Renal pelvis (tissue), 4 donors: Measurements from ENCODE around the gene WDR48. TPM values are rescaled to one million over a fixed set of nuclear protein-coding genes. Genes with fewer than 3 reads are reported as not detected.

ENCODE experiments used
- DNase-seq: peaks from one replicate; pipeline ENCODE4 v3.0.0-alpha.2; 2013
- polyA plus RNA-seq, 3 donors: library from polyadenylated mRNA; unstranded; fragments of 120-200 nt; gene quantifications; one replicate each; pipeline ENCODE4 v1.2.1, GENCODE V29; 2013; ENCODE audit not compliant: insufficient read length in 3 of 3

WDR48 gene
- polyA plus RNA-seq, 3 donors: 84.0 to 101 (median 93.4) TPM

DNA sequence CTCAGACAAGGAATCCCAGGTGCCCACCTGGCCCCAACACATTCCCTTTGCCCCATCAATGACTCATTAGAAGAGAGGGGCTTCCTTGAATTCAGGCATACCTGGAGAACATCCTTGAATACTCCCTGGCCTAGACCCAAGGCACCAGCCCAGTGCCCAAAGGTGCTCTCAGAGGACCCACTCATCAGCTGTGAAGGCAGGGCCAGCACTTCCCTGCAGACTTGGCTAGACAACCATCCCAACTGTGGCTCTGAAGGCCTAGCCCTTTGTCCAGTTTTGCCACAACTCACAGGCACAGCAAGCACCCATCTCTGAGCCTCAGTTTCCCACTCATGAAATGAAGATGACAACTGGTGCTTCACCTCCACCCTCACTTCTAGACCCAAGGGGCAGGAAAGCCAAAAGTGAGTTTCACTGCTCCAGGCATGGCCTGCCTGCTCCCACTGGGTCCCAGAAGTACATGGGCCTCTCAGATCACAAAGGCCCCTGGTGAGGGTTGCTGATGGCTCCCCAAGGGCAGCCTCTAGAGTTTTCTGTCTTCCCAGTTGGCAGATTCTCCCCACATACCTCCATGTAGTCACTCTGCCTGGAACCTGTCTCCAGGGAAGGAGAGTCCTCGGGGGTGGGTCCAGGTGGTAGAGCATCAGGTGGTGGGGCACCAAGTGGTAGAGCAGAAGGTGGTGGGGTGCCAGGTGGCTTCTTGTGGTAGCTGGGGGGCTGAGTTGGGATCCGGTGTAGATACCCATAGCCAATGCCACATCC lies 48.1 kb downstream of the WDR48 start:
- no peak for DNase-seq

DNA sequence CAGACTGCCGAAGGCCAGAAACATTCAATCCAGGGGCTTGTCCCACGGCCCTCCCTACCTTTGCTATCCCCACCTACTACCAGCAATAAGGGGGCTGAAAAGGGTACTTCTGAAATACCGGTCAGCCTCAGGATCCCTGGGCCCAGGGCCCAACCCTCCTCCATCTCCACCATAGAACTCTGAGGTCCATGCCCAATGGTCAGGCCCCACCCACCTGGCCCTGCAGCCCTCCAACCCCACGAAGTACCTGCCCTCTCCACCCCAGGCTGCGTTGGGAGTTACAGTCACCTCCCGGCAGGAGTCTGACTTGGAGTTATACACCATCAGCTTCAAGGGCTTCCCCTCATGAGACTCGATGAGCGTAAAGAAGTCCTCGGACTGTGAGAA lies 48.7 kb downstream of the WDR48 start:
- no peak for DNase-seq

DNA sequence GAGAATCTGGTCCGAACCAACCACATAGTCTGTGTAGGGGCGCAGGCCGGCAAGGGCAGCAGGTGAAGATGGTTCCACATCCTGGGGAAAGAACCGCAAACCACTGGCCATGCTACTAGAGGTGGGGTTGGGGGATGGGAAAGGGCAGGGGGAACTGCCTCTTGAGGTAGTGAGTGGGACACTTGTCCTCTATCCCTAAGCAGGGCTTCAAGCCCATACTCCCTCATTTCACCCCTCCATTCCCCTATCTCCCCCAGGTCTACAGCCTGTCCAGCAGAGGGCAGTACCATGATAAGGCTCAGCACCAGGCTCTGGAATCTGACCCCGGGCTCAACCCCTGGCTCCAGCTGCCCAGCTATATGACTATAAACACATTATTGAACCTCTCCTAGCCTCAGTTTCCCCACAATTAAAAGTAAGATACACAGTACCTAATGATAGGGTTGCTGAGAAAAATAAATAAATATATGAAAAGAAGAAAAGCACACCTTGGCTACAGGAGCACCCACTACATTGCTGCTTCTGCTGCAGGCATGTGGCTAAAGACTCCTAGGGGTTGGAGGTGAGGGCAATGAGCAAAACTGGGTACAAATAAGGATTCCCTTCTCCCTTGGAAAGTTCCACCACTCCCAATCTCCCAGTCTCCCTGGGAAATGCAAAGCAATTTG lies 49.3 kb downstream of the WDR48 start:
- no peak for DNase-seq

DNA sequence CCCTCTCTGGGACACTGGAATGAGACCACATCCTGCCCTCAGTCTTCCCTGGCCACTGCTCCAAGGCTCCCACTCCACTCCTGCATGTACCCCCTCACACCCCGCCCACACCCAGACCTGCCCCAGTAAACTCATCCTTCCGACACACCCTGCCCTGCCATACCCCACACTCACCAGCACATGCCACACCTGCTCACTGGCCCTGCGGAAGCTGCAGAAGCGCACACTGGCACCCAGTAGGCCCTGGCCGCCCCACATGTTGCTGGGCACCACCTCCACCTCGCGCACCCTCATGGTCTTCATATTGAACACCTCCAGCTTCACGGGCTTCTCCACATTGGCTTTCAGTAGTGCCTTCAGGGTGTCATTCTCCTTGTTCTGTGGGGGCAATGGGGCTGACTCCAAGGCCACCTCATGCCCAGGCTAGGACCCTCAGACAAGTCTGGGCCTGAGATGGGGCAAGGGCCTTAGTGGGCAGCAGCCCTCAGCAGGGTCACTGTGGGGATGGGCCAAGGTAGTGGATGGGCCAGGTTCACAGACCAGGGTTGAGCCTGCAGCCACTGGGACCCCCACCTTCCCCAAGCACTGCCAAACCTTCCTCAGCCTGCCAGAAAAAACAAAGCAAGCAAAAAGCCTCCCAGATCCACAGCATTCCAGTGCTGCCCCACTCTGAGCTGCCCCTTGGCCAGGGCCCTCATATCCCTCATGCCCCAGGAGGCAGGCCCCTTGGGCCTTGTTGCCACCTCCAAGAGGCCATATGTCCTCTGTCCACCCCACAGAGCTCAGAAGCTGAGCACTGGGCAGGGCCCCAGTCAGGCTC lies 50.9 kb downstream of the WDR48 start:
- no peak for DNase-seq

DNA sequence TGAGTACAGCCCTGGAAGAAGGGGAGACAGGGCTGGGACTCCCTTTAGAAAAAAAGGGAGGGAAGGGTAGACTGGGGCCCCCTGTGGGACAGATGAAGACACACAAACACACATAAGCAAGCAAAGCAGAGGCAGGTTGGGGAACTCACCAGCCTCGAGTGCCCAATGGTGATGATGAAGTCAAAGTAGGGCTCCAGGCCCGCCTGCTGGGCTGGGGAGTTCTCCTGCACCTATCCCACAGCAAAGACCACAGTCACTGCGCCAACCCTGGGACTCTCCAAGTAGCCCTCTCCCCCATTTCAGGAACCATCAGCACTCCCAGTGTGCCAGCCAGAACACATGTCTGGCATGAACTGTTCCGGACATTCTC lies 51.5 kb downstream of the WDR48 start:
- DNase-seq: no peak

DNA sequence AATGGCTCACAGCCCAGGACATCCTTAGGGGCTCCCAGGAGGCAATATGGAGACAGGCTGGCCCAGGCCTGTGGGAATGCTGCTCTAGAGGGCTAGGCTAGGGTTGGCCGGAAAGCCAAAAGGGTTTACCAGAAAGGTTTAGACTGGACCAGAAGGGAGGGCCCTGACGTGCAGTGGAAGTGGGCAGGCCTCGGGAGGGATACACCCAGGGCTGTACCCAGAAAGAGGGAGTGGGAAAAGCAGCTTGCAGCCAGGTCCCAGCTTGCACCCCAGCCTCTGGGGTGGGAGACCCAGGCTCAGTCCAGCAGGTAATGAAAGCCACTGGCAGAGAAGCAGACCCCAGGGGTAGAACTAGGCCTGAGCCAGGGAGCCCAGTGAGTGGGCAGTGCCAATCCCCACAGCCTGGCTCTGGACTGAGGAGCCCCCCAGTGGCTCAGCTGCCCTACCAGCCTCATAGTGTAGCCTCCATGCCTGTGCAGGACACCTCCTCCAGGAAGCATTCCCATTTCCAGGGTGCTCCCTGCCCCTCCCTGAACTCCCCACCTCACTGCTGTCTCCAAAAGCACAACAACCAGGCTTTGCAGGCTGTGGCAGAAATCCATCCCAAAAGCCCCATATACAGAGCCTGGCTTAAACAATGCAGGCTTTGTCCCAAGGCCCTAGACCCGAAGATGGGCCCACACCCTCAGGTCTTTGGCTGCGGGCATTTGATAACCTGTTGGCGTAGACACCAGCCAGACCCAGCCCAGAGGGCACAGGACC lies 52.2 kb downstream of the WDR48 start:
- no peak for DNase-seq

DNA sequence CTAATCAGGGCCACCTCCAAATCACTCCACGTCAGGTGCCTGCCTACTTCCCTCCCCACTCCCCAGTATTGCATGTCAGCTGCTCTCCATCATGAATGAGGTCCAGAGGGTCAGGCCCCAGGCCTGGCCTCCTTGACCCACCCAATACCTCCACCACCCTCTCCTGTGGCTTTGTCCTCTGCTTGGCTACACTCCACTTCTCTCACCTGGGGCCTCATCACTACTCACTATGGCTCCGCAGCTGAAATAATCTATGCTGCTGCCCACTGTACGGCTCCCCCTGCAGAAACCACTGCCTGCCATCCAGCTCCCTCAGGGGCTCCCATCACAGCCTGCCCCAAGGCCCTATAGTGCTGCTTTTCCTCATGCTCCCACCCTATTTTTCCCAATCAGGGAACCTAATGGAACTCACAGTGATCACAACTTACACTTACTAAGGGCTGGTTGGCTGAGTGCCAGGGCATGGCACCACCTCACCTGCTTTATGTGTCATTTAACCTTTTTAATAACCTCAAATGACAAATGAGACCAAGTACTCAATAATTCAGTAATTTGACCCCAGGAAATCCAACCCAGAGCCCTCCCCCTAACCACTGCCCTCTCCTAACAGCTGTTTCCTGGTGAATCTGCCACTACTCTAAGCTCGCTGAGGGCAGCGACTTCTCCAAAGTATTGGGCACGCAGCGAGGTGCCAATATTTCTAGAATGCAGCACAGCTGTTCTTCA lies 53.3 kb downstream of the WDR48 start:
- no peak for DNase-seq

DNA sequence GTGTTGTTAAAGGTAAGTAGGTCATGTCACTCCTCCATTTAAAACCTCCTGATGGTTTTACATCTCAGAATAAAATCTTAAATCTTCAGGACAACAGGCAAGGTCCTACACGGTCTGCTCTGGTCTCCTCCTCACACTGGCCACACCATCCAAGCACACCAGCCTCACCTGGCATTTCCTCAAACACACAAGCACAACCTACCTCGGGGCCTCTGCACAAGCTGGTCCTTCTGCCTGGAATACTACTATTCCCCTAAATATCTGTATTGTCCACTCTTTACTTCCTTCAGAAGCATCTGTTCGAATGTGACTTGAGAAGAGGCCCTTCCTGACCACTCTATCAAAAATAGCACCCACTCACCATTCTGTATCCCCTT lies 53.9 kb downstream of the WDR48 start:
- no peak for DNase-seq

DNA sequence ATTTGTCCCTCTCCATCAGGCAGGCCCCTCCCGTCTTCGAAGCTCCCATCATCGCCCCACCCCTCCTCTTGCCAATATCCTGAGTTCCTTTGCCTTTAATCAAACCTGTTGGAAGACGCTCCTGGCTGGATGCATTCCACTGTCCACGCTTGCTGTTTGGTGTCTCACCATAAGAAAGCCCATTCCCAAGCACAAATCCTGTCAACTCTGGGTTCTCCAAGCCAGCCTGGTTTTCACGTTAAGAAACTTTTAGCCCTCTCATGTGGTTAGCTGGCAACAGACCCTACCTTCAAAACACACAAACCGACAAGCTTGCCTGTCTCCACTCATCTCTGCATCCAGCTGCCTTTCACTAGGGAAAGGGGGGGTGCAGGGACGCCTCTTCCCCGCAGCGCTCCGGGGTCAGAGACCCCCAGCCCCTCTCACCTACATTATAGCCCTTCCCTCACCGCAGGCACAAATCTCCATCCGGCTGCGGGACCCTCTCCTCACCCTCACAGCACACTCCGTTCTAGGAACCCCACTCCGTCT lies 54.5 kb downstream of the WDR48 start:
- DNase-seq: no peak

DNA sequence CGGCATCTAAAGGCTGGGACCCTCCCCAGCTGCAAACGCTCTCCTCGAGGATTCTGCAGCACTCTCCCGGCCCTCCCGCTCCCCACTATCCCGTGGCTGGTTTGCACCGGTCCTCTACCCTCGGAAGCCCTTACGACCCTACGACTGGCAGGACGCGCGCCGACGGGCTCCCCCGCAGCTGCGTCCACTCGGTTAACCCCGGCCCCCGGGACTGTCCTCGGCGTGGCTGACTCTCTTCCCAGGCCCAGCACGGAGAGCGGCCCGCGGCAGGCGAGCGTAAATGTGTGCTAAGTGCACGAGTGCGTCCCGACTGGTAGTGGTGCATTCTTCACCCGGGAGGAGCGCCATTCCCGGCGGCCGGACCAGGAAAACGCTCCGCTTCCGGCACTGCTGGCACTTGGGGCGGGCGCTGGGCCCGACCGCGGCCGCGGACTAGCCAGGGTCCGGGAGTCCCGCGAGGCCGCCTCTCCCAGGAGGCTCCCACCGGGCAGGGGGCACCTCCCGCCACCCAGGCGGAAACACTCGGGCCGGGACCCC lies 55.1 kb downstream of the WDR48 start:
- no peak for DNase-seq

DNA sequence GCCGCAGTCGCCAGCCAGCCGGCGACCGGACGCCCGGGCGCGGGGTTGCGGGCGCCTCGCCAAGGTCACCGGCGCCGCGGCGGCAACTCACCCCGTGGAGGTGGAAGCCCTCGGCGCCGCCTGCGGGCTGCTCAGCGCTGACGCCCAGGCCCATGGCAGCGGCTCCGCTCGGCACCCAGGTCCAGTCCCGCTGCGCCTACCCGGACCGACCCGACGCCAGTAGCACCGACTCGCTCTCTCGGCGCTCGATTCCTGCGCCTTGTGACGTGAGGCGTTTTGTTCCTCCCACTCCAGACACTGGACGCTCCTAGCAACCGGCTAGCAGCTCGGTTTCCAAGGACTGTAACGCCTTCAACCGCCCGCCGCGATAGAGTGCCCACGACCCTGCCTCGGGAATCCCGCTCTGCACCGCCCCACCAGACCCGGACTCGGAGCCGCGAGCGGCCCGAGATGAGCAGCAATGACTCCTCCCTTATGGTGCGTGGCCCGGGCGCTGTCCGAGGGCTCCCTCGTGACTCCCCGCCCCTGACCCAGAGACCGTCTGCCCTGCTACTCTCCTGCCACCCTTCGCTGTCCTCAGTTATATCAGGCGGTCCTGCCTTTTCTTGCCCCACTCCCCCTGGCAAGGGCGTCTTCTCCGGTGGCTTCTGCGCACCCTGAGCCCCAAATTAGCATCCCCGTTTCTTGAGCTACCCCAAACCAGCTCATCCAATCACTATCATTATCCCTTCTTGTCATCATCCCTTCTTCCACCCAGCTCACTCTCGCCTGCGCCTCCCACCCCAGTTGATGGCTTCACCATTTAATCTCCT lies 55.8 kb downstream of the WDR48 start, which contains the start of the genes GORASP1 and TTC21A:
Gene GORASP1 (minus strand): TSS at position 240 of the 812 bp plus-strand sequence. CDS start 86 bp downstream, at position 154.
Gene TTC21A (plus strand): TSS at position 293 of the 812 bp plus-strand sequence. CDS start 158 bp downstream, at position 451.
- DNase-seq: peak; percentile 93

DNA sequence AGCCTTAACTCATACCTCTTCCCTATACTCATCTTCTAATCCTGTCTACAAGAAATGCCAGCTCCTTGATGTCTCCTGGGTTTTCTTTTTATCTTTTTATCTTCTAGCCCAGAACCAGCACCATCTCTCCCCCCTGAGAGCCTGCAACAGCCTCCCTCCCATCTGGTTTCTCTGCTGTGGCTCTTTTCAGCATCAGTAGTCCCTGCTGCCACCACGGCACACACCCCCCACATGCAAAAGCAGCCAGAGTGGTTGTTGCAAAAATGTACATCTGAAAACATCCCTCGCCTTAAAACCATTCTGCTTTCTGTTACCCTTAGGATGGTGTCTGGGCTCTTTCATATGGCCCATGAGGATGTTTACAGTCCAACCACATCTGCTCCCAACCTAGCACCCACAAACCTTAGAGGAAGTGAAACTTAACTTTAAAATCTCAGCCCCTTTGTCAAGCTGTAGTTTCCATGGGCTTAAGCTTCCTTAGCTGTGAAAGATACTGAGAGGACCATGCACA lies 56.4 kb downstream of the WDR48 start:
- DNase-seq: no peak

DNA sequence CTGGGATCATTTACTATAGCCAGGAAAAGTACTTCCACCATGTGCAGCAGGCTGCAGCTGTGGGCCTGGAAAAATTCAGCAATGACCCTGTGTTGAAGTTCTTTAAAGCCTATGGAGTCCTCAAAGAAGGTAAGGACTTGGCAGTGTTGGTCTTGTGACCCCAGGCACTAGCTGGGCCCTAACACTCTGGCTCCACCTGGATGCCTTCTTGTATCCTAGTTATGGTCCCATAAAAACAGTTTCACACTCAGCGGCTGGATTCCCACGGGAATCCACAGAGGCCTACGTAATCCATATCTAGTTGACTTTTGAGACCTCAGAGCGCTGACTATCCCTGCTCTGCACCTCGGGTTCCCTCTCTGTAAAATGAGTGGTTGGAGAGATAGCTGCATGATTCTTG lies 57.3 kb downstream of the WDR48 start:
- DNase-seq: no peak

DNA sequence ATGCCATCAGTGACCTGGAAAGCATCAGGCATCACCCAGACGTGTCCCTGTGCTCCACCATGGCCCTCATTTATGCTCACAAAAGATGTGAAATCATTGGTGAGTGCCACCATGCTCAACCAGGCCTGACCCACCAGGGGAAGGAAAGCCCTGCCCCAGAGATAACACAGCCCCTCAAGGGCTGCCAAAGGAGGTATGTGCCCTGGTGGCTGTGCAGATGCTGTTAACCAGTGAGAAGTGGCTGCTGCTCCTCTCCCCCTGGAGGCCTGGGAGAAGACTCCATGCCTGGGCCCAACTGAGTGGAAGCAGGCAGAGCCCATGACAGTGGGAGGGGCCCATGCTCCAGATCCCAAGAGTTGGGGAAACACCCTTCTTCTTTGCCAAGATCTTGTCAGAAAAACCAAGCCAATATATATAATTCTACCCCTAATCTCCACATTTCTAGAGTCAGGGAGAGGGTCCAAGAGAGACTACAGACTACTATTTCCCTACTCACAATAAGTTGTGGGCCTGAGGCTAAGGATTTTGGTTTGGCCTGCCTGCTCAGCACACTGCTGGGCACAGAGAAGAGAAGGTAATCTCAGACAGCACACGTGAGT lies 58.3 kb downstream of the WDR48 start:
- no peak for DNase-seq

DNA sequence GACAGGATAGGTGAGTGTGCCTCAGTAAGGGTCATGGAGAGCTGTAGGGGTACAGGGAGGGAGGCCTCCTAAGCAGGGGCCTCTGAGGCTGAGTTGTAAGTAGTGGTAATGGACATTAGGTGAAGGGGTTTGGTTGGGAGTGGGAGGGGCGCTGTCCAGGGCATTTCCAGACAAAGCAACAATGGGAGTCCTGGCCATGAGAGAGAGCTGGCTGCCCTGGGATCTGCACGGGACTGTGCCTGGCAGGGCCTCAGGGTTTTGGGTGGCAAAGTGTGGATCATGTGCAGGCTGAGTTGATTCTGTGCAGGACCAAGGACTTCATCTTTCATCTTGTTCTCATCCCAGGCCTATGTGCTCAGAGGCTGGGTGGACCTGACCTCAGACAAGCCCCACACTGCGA lies 60.3 kb downstream of the WDR48 start:
- DNase-seq: no peak

DNA sequence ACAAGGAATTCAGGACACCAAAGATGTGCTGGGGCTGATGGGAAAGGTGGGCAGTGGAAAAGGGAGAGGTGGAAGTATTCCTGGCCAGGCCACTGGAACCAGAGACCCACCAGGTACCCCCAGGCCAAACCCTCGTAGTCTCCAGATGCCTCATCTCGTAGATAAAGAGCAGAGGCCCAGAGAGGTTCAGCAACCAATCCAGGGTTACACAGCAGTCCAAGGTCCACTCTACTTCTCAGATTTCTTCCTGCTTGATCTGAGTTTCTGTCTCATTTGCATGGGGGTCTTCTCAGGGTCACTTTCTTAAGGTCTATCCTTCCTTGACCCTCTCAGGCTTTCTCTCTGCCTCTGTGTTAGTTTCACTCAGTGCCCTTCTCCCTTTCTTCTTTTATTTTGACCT lies 60.7 kb downstream of the WDR48 start:
- no peak for DNase-seq

DNA sequence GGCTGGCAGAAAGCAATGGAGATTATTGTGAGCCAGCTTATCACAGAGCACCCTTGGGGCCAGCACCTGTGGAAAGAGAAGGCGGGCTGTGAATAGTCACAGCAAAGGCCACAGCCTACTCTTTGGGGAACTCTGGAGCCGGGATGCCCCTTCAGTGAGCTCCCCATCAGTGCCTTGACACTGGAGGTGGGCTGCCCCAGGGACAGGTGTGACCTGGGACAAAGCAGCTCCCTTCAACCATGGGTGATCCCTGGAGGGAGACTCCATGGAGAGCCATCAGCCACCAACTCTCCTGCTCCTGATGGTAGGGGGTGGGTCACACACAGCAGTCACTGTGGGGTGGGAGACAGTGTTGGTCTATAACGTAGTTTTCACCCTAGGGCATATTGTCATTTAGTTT lies 61.5 kb downstream of the WDR48 start:
- DNase-seq: no peak

DNA sequence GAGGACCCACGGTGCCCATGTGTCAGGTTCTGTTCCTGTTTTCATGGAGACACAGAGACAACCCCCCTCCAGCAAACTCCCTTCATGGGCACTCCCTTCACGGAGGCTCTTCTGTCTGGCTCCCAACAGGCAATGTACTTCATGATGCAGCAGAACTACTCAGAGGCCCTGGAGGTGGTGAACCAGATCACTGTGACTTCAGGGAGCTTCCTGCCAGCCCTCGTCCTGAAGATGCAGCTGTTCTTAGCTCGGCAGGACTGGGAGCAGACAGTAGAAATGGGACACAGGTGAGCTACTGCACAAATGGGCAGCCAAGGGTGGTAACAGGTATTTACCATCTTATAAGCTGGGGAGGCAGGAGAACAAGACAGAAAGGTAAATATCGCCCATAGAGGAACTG lies 62.6 kb downstream of the WDR48 start:
- no peak for DNase-seq

DNA sequence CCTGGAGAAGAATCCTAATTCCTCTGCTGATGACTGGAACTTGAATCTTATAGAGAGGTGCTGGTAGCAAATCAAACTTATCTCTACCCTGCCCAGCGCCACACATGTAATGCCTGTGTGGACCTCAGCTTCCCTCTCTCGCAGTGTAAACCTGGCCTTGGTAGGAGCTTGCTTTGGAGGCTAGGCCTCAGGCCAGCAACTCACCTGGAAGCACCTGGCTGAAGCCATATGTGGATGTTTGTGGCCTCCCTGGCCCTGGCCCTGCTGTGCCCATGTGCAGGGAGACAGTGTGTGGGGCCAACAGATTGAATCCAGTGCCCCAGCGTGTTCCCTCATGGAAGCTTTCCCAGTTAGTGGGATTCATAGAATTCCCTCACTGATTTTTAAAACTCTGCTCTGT lies 64.1 kb downstream of the WDR48 start:
- DNase-seq: no peak
